ENCODE data around the gene FAXC. TPM values are rescaled to one million over a fixed set of nuclear protein-coding genes. Genes with fewer than 3 reads are reported as not detected.
"Not testable (repeated sequence)": the region's sequence is repeated elsewhere in the genome, so short reads cannot be mapped to it uniquely, and the experiment has no call there.

Gene FAXC
- total RNA-seq, 1 donor from 2014 or later = 0.11 TPM

GRCh38 chr6:99341862-99342455 lies 7.5 kb downstream of the FAXC start:
- DNase-seq (ENCODE audit: low read depth) = no peak

GRCh38 chr6:99338188-99338587 lies 11.3 kb downstream of the FAXC start:
- DNase-seq (ENCODE audit: low read depth) = no peak

- not testable (repeated sequence) for DNase-seq (ENCODE audit: low read depth)
These were observed 14.2 kb downstream of the FAXC start for GRCh38 chr6:99335298-99335697.

GRCh38 chr6:99334526-99335127 lies 14.8 kb downstream of the FAXC start:
- DNase-seq (ENCODE audit: low read depth) = peak; percentile 67

GRCh38 chr6:99333068-99333467 lies 16.4 kb downstream of the FAXC start:
- DNase-seq (ENCODE audit: low read depth) = no peak

- no peak for DNase-seq (ENCODE audit: low read depth)
These were observed 17.9 kb downstream of the FAXC start for GRCh38 chr6:99331531-99331930.

- peak; percentile 82 for DNase-seq (ENCODE audit: low read depth)
These were observed 19.3 kb downstream of the FAXC start for GRCh38 chr6:99330159-99330558.

GRCh38 chr6:99324996-99325395 lies 24.5 kb downstream of the FAXC start:
- no peak for DNase-seq (ENCODE audit: low read depth)

GRCh38 chr6:99318566-99318965 lies 30.9 kb downstream of the FAXC start:
- no peak for DNase-seq (ENCODE audit: low read depth)

GRCh38 chr6:99312354-99312753 lies 37.1 kb downstream of the FAXC start:
- DNase-seq (ENCODE audit: low read depth) = no peak

- no peak for DNase-seq (ENCODE audit: low read depth)
These were observed 38.9 kb downstream of the FAXC start for GRCh38 chr6:99310553-99310952.

- no peak for DNase-seq (ENCODE audit: low read depth)
These were observed 39.9 kb downstream of the FAXC start for GRCh38 chr6:99309557-99309956.

GRCh38 chr6:99308788-99309187 lies 40.7 kb downstream of the FAXC start:
- DNase-seq (ENCODE audit: low read depth) = no peak

- DNase-seq (ENCODE audit: low read depth) = no peak
These were observed 42.1 kb downstream of the FAXC start for GRCh38 chr6:99307295-99307907.

- no peak for DNase-seq (ENCODE audit: low read depth)
These were observed 43.1 kb downstream of the FAXC start for GRCh38 chr6:99306341-99306740.

GRCh38 chr6:99305021-99305554 lies 44.4 kb downstream of the FAXC start:
- DNase-seq (ENCODE audit: low read depth) = no peak

GRCh38 chr6:99297415-99297814 lies 52.1 kb downstream of the FAXC start:
- DNase-seq (ENCODE audit: low read depth) = no peak

GRCh38 chr6:99297006-99297405 lies 52.5 kb downstream of the FAXC start:
- no peak for DNase-seq (ENCODE audit: low read depth)

- DNase-seq (ENCODE audit: low read depth) = no peak
These were observed 53.2 kb downstream of the FAXC start for GRCh38 chr6:99296261-99296660.

- no peak for DNase-seq (ENCODE audit: low read depth)
These were observed 54.2 kb downstream of the FAXC start for GRCh38 chr6:99295276-99295675.

- DNase-seq (ENCODE audit: low read depth) = no peak
These were observed 54.7 kb downstream of the FAXC start for GRCh38 chr6:99294786-99295185.

GRCh38 chr6:99289701-99290100 lies 59.8 kb downstream of the FAXC start:
- no peak for DNase-seq (ENCODE audit: low read depth)

GRCh38 chr6:99288668-99289067 lies 60.8 kb downstream of the FAXC start:
- DNase-seq (ENCODE audit: low read depth) = no peak

All from myocyte (in vitro differentiated cells).